Natural killer cell treated with Interleukin-12 subunit alpha and Interleukin-12 subunit beta and Interleukin-15 and Interleukin-18, amount 100 ng/mL, for 72 hours (primary cell): ENCODE measurements around the gene WDR37. TPM values are rescaled to one million over a fixed set of nuclear protein-coding genes. Genes with fewer than 3 reads are reported as not detected.

Experiments used
- ATAC-seq, 2 donors: fragments of 150-1000 bp; cut with Tn5 transposase in 1 of 2; sonication (Bioruptor Pico), chemical (Tn5 transposase) in 1 of 2; 2 replicates each; pipeline ENCODE4 v1.10.0; 2021
- DNase-seq: peaks from one replicate; pipeline ENCODE4 v3.0.0; 2022; ENCODE audit warnings: low spot score
- H3K27ac Mint-ChIP-seq, 2 donors: 1 replicate in 1 of 2; 2 replicates in 1 of 2; pipeline ENCODE4 v1.8.0; 2022; ENCODE audit warnings: mixed read lengths in 2 of 2, mild to moderate bottlenecking in 1 of 2, moderate library complexity in 1 of 2
- H3K27me3 Mint-ChIP-seq, 2 donors: 1 replicate in 1 of 2; 2 replicates in 1 of 2; pipeline ENCODE4 v1.8.0; 2022; ENCODE audit warnings: mixed read lengths in 2 of 2
- H3K36me3 Mint-ChIP-seq: one replicate; pipeline ENCODE4 v1.8.0; 2022; ENCODE audit warnings: mixed read lengths
- H3K4me1 Mint-ChIP-seq, 2 donors: 1 replicate in 1 of 2; 2 replicates in 1 of 2; pipeline ENCODE4 v1.8.0; 2022; ENCODE audit warnings: low read depth in 2 of 2, mixed read lengths in 2 of 2, mild to moderate bottlenecking in 1 of 2
- H3K4me3 Mint-ChIP-seq: one replicate; pipeline ENCODE4 v1.8.0; 2022; ENCODE audit warnings: mixed read lengths
- H3K9me3 Mint-ChIP-seq: 2 replicates; pipeline ENCODE4 v1.8.0; 2022; ENCODE audit warnings: mixed read lengths
- total RNA-seq, 2 donors: library from RNA; stranded (reverse); gene quantifications; one replicate each; pipeline ENCODE4 v1.2.3, GENCODE V29; 2022

Gene WDR37
- total RNA-seq, 2 donors from 2014 or later: 31.8 to 37.6 TPM

- peak overlapping the region; percentile 99 for H3K4me3 Mint-ChIP-seq
- DNase-seq (no peak), ATAC-seq (no peak)
- no peaks in the 10 kb centered on the region for H3K27me3 Mint-ChIP-seq
- H3K36me3 Mint-ChIP-seq: peaks cover 30% of the 10 kb centered on the region
- no peaks in the 10 kb centered on the region for H3K9me3 Mint-ChIP-seq
- H3K27ac Mint-ChIP-seq: peak overlapping the region; percentile 96 to 100
- peaks cover 44 to 48% of the 10 kb centered on the region in 2 donors for H3K4me1 Mint-ChIP-seq
Observed at GRCh38 chr10:1047937-1048336, 8.2 kb upstream of the WDR37 start.

- no peak for DNase-seq
- ATAC-seq: no peak
- Mint-ChIP-seq H3K9me3 (no peaks in the 10 kb centered on the region), H3K4me1 (peaks cover 44 to 48% of the 10 kb centered on the region in 2 donors), H3K4me3 (peak overlapping the region; percentile 99), H3K27ac (peak overlapping the region; percentile 96 to 100), H3K36me3 (peaks cover 29% of the 10 kb centered on the region), H3K27me3 (no peaks in the 10 kb centered on the region)
Observed at GRCh38 chr10:1048349-1048731, 7.8 kb upstream of the WDR37 start.

GRCh38 chr10:1048732-1049424, 7.3 kb upstream of the WDR37 start, which contains the start of gene IDI1:
Gene IDI1 (minus strand): TSS chr10:1049119. CDS start chr10:1049003, 116 bp downstream.
- Mint-ChIP-seq H3K27ac (peak within 1 kb of the TSS; percentile 96 to 100), H3K27me3 (no peaks in the 10 kb centered on the region), H3K4me1 (peaks cover 44 to 48% of the 10 kb centered on the region in 2 donors), H3K9me3 (no peaks in the 10 kb centered on the region), H3K36me3 (peaks cover 31% of the 10 kb centered on the region), H3K4me3 (peak within 1 kb of the TSS; percentile 99)
- DNase-seq: peak; percentile 99
- peak; percentile 91 to 92 for ATAC-seq

- DNase-seq (no peak), ATAC-seq (no peak)
- Mint-ChIP-seq H3K36me3 (peaks cover 30% of the 10 kb centered on the region), H3K27ac (peak overlapping the region; percentile 96 to 100), H3K4me1 (peaks cover 42 to 48% of the 10 kb centered on the region in 2 donors), H3K9me3 (no peaks in the 10 kb centered on the region), H3K4me3 (peak overlapping the region; percentile 99), H3K27me3 (no peaks in the 10 kb centered on the region)
Observed at GRCh38 chr10:1049425-1049958, 6.7 kb upstream of the WDR37 start.

GRCh38 chr10:1050145-1050544, 6.0 kb upstream of the WDR37 start:
- Mint-ChIP-seq H3K9me3 (no peaks in the 10 kb centered on the region), H3K4me3 (peak overlapping the region; percentile 99), H3K36me3 (peaks cover 27% of the 10 kb centered on the region), H3K27ac (peak overlapping the region; percentile 96 to 100), H3K4me1 (peaks cover 41 to 48% of the 10 kb centered on the region in 2 donors), H3K27me3 (no peaks in the 10 kb centered on the region)
- DNase-seq (no peak), ATAC-seq (no peak)

- peak overlapping the region; percentile 99 for H3K4me3 Mint-ChIP-seq
- H3K36me3 Mint-ChIP-seq: peaks cover 23% of the 10 kb centered on the region
- DNase-seq (no peak), ATAC-seq (no peak)
- no peaks in the 10 kb centered on the region for H3K9me3 Mint-ChIP-seq
- H3K27me3 Mint-ChIP-seq: no peaks in the 10 kb centered on the region
- H3K27ac Mint-ChIP-seq: peak overlapping the region; percentile 96 to 100
- H3K4me1 Mint-ChIP-seq: peaks cover 39 to 47% of the 10 kb centered on the region in 2 donors
Observed at GRCh38 chr10:1050554-1050953, 5.6 kb upstream of the WDR37 start.

GRCh38 chr10:1054684-1055083, 1.5 kb upstream of the WDR37 start:
- no peaks in the 10 kb centered on the region for H3K9me3 Mint-ChIP-seq
- peaks cover 49 to 59% of the 10 kb centered on the region in 2 donors for H3K4me1 Mint-ChIP-seq
- peak overlapping the region; percentile 98 to 100 for H3K27ac Mint-ChIP-seq
- H3K36me3 Mint-ChIP-seq: peaks cover 14% of the 10 kb centered on the region
- H3K4me3 Mint-ChIP-seq: peak overlapping the region; percentile 96
- ATAC-seq (no peak), DNase-seq (no peak)
- H3K27me3 Mint-ChIP-seq: no peaks in the 10 kb centered on the region

- Mint-ChIP-seq H3K9me3 (no peaks in the 10 kb centered on the region), H3K4me3 (peak overlapping the region; percentile 84), H3K36me3 (peaks cover 14% of the 10 kb centered on the region), H3K4me1 (peaks cover 68 to 82% of the 10 kb centered on the region in 2 donors), H3K27ac (peak overlapping the region; percentile 98 to 100), H3K27me3 (no peaks in the 10 kb centered on the region)
- ATAC-seq (peak in 1 of 2 donors; percentile 7), DNase-seq (no peak)
Observed at GRCh38 chr10:1057106-1057657, 997 bp downstream of the WDR37 start.

GRCh38 chr10:1058017-1058416, 1.8 kb downstream of the WDR37 start:
- peak overlapping the region; percentile 84 for H3K4me3 Mint-ChIP-seq
- ATAC-seq (no peak), DNase-seq (no peak)
- H3K27ac Mint-ChIP-seq: peak overlapping the region; percentile 98 to 100
- H3K27me3 Mint-ChIP-seq: no peaks in the 10 kb centered on the region
- H3K4me1 Mint-ChIP-seq: peaks cover 70 to 85% of the 10 kb centered on the region in 2 donors
- H3K9me3 Mint-ChIP-seq: no peaks in the 10 kb centered on the region
- peaks cover 14% of the 10 kb centered on the region for H3K36me3 Mint-ChIP-seq

- no peak overlapping the region for H3K4me3 Mint-ChIP-seq
- no peak for ATAC-seq
- H3K36me3 Mint-ChIP-seq: peaks cover 4% of the 10 kb centered on the region
- H3K4me1 Mint-ChIP-seq: peaks cover 70 to 84% of the 10 kb centered on the region in 2 donors
- no peaks in the 10 kb centered on the region for H3K9me3 Mint-ChIP-seq
- no peaks in the 10 kb centered on the region for H3K27me3 Mint-ChIP-seq
- peak overlapping the region; percentile 78 to 91 for H3K27ac Mint-ChIP-seq
- no peak for DNase-seq
Observed at GRCh38 chr10:1059902-1060301, 3.7 kb downstream of the WDR37 start.

- no peaks in the 10 kb centered on the region for H3K36me3 Mint-ChIP-seq
- no peak for ATAC-seq
- peak overlapping the region; percentile 79 for H3K4me3 Mint-ChIP-seq
- H3K4me1 Mint-ChIP-seq: peaks cover 76 to 89% of the 10 kb centered on the region in 2 donors
- no peaks in the 10 kb centered on the region for H3K27me3 Mint-ChIP-seq
- no peak for DNase-seq
- no peaks in the 10 kb centered on the region for H3K9me3 Mint-ChIP-seq
- H3K27ac Mint-ChIP-seq: peak overlapping the region; percentile 78 to 91
Observed at GRCh38 chr10:1061930-1062774, 6.0 kb downstream of the WDR37 start.

- Mint-ChIP-seq H3K27ac (peak overlapping the region; percentile 78 to 91), H3K36me3 (no peaks in the 10 kb centered on the region), H3K4me3 (peak overlapping the region; percentile 79), H3K9me3 (no peaks in the 10 kb centered on the region), H3K4me1 (peaks cover 76 to 89% of the 10 kb centered on the region in 2 donors), H3K27me3 (no peaks in the 10 kb centered on the region)
- ATAC-seq (peak; percentile 81 to 86), DNase-seq (no peak)
Observed at GRCh38 chr10:1063232-1063865, 7.2 kb downstream of the WDR37 start.

GRCh38 chr10:1064964-1065247, 8.7 kb downstream of the WDR37 start:
- DNase-seq (no peak), ATAC-seq (no peak)
- H3K9me3 Mint-ChIP-seq: no peaks in the 10 kb centered on the region
- no peaks in the 10 kb centered on the region for H3K27me3 Mint-ChIP-seq
- peak overlapping the region; percentile 78 to 91 for H3K27ac Mint-ChIP-seq
- H3K36me3 Mint-ChIP-seq: no peaks in the 10 kb centered on the region
- H3K4me3 Mint-ChIP-seq: no peak overlapping the region
- peaks cover 81 to 92% of the 10 kb centered on the region in 2 donors for H3K4me1 Mint-ChIP-seq
